DND-41 (cell line): ENCODE results near the gene FIG4.

Source experiments
- CTCF ChIP-seq: IDR thresholded peaks from 2 replicates; pipeline ENCODE4 v1.5.1; 2012; ENCODE audit warnings: borderline replicate concordance, low read length, moderate library complexity, mild to moderate bottlenecking; ENCODE audit not compliant: poor library complexity, severe bottlenecking; ENCODE audit errors: extremely low read depth
- EZH2 ChIP-seq: IDR thresholded peaks from 3 replicates; pipeline ENCODE4 v1.6.1; 2012; ENCODE audit warnings: borderline replicate concordance, low read depth, mild to moderate bottlenecking, moderate library complexity, low read length, inconsistent platforms; ENCODE audit not compliant: severe bottlenecking

- no peak for TF ChIP-seq CTCF
- TF ChIP-seq EZH2 = no peak
Measured at GRCh38 chr6:109772883-109773431, 81.9 kb downstream of the FIG4 start.
